Measurements from ENCODE around the gene TTLL10.

GRCh38 chr1:1164361-1164700 is 9.3 kb upstream of the TTLL10 start:
- TF ChIP-seq CTCF (IDR thresholded peaks at IDR 0.05): no peak
- TF ChIP-seq EP300 (IDR thresholded peaks at IDR 0.05; ENCODE audit: borderline replicate concordance in 1 of 2, low read depth in 1 of 2, low read length in 1 of 2): no peak
- TF ChIP-seq RAD21 (IDR thresholded peaks at IDR 0.05; ENCODE audit: low read length): no peak
- TF ChIP-seq POLR2AphosphoS5 (IDR thresholded peaks at IDR 0.05; ENCODE audit: low read depth, low read length): no peak
- no peak for TF ChIP-seq YY1 (IDR thresholded peaks at IDR 0.05; ENCODE audit: low read depth)
- TF ChIP-seq FOXM1 (IDR thresholded peaks at IDR 0.05; ENCODE audit: low read depth): no peak
- TF ChIP-seq, protein P1, sequence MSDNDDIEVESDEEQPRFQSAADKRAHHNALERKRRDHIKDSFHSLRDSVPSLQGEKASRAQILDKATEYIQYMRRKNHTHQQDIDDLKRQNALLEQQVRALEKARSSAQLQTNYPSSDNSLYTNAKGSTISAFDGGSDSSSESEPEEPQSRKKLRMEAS (IDR thresholded peaks at IDR 0.05; ENCODE audit: low read depth): no peak

Data from SK-N-SH (cell line).